ENCODE results near the gene N4BP2. TPM values are rescaled to one million over a fixed set of nuclear protein-coding genes. Genes with fewer than 3 reads are reported as not detected.
A peak's percentile ranks its signal among the peaks of the same experiment; 100 is the strongest.

N4BP2 gene
- total RNA-seq, 1 donor from 2014 or later = 7.2 TPM

DNA sequence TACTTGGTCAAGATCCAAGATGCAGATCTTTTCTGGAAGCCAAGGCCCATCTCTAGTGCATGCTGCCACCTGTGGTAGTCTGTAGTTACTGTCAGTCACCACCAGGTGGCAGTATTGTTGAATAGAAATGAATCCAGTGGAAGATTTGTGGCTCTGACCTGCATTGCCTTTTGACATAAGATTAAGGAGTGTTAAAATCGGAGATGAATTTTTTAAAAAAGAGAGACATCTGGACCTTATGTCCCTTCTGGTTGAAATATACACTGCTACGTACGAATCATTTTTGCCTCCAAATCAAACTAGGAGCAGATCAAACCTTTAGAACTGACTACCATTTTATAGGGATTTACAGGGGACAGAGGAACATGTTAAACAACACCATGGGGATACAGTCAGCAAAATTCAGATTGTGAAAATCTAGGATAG lies 93.3 kb downstream of the N4BP2 start:
- ATAC-seq (peak; percentile 100), DNase-seq (ENCODE audit: low spot score) (peak; percentile 67)

DNA sequence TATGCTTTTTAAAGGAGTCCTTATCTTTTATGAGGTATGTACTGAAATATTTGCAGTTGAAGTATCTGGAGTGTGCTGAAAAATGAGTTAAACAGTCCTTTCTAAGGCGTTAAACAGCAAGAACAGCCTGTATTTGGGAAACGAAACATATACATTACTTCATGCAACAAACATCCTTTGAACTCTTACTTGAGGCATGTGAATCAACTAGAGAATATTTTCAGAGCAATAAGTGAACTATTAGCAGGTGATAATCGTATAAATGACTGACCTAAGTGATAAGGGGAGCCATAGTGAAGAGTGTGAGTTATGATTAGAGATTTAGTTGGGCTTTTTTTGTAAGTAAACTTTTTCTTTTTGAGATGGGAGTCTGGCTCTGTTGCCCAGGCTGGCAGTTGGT lies 94.3 kb downstream of the N4BP2 start:
- no peak for DNase-seq (ENCODE audit: low spot score)
- ATAC-seq = no peak

DNA sequence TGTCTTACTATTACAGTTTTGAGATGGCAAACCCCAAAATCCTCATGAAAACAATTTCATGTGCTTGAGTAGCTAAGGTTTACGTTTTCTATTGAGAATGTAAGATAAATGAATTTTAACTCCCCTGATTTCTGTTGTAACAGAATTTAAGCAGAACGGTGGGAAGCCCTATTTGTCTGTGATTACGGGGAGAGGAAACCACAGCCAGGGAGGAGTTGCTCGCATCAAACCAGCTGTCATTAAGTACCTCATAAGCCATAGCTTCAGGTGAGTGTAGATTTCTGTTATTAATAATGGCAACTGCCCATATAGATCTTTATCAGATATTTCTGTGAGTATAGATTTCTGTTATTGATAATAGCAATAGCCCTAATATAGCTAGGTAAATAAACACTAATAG lies 96.0 kb downstream of the N4BP2 start:
- ATAC-seq = no peak
- no peak for DNase-seq (ENCODE audit: low spot score)

DNA sequence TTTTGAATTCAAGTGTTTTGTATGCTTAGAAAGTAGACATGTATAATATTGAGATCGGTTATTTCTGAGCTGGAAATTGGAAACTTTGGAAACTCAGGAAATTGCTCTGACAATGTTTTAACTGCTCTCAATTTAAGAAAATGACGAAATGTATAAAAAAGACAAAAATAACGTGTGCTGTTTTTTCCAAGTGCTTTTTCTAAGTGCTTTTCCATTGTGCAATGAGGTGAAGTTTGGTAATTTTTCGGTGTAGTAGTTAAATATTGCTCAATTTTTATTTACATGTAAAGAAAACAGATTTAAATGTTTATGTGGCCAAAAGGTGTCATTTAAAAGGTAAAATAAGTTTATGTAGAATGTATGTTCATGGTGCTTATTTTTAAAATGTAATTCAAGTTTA lies 100.8 kb downstream of the N4BP2 start:
- ATAC-seq = no peak
- no peak for DNase-seq (ENCODE audit: low spot score)

DNA sequence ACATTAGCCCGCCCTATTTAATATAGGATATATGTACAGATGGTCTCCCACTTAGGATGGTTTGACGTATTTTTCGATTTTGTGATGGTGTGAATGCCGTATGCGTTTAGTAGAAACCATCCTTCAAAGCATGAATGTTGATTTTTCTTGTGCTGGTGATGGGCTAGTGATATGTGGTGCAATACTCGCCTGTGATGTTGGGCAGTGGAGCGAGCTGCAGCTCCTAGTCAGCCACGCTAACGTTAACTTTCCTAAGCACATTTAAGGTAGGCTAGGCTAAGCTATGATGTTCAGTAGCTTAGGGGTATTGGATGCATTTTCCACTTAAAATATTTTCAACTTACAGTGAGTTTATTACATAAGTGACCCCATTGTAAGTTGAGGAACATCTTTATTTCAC lies 103.6 kb downstream of the N4BP2 start:
- DNase-seq (ENCODE audit: low spot score) (no peak), ATAC-seq (no peak)

DNA sequence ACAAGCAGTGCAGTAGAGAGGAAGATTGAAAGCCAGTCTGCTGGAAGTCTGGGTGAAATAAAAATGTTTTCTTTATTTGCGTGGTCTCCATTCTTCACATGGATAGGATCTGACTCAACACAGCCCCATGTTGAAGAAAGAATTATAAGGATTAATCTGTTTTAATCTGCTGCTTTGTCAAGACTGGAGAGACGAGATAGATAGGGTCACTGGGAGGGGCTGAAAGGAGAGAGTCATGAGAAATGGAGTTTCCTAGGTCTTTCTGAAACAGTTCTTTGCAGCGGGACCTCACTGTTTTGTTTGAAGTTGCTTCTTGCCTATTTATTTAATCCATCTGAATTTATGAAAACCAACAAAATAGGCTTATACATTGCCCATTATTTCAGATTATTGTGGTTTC lies 107.8 kb downstream of the N4BP2 start:
- DNase-seq (ENCODE audit: low spot score) = no peak
- ATAC-seq = no peak

DNA sequence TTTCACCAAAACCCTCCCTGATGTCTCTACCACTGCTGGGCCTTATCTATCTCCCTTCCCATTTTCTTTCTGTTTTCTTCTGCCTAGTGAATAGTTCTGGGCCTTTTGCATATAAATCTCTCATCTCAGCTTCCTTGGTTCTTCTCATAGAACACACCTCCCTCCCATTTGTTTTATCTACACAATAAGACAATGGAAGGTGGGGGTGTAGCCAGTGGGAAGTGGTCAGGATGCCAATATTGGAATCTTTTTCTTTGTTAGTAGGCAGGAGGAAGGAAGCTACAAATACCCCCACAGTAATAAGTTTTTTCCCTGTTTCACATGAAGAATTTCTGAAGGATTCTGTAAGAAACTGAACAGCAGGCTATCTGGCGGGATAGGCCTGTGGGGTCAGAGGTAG lies 109.3 kb downstream of the N4BP2 start:
- no peak for ATAC-seq
- DNase-seq (ENCODE audit: low spot score) = no peak

DNA sequence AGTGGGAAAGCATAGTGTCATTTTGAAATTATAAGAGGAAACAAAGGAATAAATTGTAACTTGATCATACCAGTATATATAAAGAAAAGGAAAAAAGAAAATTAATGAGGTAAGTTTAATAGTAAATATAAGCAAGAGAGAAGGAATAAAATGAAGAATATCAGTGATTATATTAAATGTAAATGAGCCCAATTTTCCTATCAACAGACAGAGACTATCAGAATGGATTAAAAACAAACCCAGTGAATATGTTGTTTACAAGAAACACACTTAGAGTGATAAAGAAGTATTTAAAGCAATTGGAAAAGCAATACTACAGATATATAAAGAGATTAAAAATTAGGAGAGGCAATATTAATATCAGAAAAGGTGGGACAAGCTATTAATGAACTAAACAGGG lies 111.4 kb downstream of the N4BP2 start:
- no peak for DNase-seq (ENCODE audit: low spot score)
- no peak for ATAC-seq

DNA sequence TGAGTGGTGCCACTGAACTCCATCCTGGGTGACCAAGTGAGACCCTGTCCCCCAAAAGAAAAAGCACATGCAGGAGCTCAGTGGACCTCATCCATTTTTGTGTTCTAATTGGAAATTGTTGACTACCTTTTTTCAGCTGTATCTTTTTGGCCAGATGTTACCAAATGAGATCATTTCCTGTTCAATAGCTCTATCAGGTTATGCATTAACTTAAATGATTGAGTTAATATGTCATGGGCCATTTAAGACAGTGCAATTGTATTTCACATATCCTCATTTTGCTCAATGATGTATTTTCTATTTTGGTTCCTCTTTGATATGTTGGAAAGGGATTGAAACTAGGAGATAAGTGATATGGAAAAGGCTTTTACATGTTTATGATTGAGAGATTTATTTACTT lies 113.9 kb downstream of the N4BP2 start:
- ATAC-seq = no peak
- DNase-seq (ENCODE audit: low spot score) = no peak

DNA sequence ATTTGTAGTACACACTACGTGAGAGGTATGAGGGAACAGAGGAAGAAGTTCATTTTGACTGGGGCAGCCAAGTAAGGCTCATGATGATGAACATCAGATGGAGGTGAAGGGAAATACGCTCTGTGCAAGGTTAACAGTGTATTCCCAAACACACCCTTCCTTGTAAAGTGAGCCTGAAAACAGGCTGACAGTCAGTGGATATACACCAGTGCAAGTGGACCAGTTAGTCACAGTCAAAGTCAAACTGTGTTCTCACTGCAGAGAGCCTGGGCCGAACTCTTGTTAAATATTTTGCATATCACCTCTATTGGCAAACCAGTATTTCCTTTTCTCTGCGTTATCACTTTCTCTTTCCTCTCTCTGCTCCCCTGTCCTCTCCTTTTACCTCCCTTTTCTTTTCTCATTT lies 116.8 kb downstream of the N4BP2 start:
- ATAC-seq = no peak
- no peak for DNase-seq (ENCODE audit: low spot score)

DNA sequence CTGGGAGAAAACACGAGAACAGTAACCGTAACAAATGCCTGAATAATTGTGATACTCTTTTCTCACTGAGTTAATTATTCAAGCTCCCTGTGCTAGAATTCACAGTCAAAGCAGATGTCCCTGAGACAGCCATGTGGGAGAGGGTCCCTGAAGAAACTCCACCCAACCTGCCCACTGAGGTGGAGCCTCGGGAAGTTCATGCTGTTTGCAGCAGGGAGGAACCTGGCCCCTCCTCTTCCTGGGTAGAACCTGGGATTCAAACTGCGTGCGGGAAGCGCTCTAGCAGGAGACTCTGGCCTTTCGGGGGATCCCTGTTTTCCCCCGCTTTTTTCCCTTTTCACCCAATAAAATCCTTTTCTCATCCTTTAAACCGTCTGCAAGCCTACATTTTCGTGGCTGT lies 120.0 kb downstream of the N4BP2 start:
- ATAC-seq = no peak

DNA sequence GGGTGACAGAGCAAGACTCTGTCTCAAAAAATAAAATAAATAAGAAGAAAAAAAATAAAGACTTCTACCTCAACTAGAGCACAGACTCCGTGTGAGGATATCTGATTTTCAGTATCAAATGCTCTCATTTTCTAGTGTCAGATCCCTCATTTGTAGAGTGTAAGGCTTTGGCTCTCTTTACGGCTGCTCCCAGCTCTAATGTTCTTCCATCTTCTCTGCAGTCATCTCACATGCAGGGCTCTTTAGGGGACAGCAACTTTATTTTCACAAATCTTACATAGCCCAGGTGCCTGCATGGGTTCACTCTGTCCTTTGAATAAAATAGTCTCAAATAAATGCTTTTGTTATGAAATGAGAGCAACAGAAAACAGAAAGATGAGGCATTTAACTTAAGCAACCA lies 120.9 kb downstream of the N4BP2 start:
- ATAC-seq = no peak

More for the DNA sequence above, 120.0 kb downstream of the N4BP2 start:
- no peak for DNase-seq (ENCODE audit: low spot score)

DNA sequence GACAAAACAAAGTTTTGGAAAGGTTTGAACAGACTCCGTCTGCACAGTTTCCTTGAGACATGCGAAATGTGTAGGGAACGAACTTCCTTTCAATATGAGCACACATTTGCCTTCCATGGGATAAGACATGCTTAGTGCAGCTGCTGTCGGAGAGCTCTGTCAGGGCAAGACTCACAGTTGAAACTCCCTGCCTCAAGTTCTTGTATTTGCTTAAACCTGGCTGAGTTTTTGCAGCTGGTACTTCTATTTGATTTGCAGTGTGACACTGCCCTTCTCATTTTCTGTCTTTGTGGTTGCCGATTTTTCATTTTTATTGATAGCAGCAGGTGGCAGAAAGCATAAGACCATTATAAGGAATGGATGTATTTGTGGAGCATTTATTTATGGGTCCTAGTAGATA lies 122.0 kb downstream of the N4BP2 start:
- DNase-seq (ENCODE audit: low spot score) = no peak
- no peak for ATAC-seq

More for the DNA sequence above, 120.9 kb downstream of the N4BP2 start:
- no peak for DNase-seq (ENCODE audit: low spot score)

DNA sequence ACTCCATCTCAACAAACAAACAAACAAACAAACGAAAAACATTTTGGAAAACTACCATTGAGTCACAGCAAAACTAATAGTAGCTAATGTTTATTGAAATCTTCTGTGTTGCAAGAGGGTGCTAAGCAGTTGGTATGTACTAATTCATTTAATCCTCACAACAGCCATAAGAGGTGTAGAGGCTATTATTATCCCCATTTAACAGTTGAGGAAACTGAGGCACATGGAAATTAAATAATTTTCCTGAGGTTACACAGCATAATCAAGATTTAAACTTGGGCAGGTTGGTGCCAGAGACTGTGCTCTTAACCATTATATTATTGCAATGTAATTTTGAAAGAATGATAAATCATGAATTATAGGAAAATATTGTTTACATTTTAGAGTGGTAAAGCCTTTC lies 122.7 kb downstream of the N4BP2 start:
- ATAC-seq (no peak), DNase-seq (ENCODE audit: low spot score) (no peak)

DNA sequence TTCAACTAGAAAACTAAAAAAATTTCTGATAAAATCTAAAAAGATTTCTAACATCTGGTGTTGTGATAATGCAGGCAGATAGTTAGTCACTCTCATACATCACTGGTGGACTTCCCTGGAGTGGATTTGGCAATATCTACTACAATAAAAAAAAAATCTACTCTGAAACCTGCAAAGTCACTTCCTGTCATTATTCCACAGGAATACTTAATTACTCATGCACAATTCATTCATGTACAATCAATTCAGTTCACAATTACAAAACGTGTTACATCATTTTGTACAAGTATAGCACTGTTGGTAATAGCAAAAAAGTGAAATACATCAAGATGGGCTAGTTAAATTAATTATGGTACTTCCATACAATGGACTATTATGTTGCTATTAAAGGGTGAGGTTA lies 123.7 kb downstream of the N4BP2 start:
- ATAC-seq = no peak
- DNase-seq (ENCODE audit: low spot score) = no peak

DNA sequence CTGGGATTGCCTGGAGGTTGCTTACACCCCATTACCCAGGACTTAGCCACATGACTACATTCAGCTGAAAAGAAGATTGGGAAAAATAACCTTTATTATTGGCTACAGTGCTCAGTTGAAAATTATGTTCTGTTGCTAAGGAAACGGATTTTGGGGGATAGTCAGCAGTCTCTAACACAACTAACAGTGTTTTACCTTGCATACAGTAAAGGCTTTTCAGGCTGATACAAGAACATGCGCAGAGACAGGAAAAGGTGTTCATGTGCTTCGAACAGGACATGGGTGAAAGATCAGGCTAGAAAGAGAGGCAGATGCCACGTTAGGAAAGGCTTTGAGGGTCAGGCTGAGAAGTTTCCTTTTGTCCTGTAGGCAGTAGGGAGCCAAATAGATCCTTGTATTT lies 125.4 kb downstream of the N4BP2 start:
- ATAC-seq = no peak

DNA sequence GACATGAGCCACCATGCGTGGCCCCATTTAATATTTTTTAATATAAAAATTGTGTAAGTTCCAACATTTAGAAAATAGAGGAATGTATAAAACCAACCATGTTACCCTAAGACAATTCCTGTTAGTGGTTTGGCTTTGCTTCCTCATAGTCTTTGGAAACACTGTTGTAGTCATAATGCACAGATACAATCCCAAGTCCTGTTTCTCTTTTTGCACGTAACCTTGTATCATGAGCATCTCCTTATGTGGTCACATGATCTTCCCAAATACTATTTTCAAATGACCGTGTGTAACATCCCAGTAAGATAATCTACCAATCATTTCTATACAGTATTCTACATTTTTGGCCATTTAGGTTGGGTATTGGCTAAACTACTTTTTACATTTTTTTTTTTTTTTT lies 126.3 kb downstream of the N4BP2 start:
- DNase-seq (ENCODE audit: low spot score) (no peak), ATAC-seq (no peak)

More for the DNA sequence above, 125.4 kb downstream of the N4BP2 start:
- DNase-seq (ENCODE audit: low spot score) = no peak

DNA sequence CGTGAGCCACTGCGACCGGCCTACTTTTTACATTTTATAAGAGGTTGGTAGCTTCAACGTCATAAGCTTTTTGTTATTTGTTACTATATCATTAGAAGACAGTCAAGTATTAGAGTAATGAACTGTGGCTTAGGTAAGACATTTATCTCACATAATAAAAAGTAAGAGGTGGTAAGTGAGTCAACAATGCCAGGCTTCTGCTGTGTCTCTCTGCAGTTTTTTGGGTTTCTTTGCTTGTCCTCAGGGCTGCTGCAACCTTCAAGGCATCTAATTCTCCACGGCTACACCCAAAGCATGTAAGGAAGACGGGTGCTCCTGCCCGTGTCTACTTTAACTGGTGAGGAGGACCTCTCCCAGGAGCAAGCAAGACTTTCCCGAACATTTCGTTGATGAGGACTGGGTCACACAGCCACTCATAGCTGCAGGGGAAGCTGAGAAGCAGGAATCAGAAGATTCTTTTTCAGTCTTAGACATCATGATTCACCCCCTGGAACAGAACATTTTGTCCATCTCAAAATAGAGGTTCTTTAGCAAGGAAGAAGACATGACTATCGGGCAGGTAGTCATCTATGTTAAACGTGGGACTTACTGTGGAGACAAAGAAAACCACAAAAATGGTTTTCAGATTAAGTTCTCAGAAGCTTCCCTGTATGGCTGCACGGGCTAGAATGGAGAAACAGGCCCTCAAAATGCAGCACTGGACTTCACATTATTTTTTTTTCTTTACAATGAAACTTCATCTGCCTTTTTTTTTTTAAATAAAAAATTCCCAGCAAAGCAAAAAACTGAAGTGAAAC lies 127.2 kb downstream of the N4BP2 start:
- no peak for ATAC-seq

DNA sequence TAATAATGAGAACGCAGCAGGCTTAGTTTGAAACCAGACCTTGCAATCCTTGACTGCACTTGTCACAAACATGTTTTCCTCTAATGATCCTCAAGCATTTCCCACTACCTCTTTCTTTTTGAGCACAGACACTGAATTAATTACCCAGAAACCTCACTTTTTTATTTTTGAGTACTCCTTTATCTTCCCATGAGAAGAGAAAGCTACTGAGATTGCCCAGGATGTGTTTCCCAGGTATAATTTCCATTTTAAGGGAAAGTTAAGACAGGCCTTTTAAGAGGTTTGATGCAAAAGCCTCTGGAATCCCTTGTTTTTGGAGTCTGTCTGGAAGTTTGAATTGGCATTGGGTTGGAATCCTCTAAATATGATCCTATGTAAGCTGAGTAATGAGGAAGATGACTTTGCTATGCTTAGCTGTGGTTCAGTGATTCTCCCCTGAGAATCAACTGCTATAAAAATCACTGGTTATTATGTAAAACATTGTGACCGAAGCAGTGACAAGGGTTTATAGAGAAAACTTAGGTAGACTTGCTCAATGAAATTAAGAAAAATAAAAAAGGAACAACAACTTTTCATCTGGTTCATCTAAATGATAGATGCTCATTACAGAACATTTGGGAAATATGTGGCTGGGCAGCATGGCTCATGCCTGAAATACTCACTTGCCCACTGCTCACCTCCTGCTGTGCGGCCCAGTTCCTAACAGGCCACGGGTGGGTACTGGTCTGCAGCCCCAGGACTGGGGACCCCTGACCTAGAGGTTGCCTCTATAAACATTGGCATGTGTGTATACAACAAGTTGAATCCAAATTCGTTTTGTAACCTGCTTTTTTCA lies 129.4 kb downstream of the N4BP2 start:
- ATAC-seq (no peak), DNase-seq (ENCODE audit: low spot score) (no peak)

More for the DNA sequence above, 127.2 kb downstream of the N4BP2 start:
- DNase-seq (ENCODE audit: low spot score) = no peak

DNA sequence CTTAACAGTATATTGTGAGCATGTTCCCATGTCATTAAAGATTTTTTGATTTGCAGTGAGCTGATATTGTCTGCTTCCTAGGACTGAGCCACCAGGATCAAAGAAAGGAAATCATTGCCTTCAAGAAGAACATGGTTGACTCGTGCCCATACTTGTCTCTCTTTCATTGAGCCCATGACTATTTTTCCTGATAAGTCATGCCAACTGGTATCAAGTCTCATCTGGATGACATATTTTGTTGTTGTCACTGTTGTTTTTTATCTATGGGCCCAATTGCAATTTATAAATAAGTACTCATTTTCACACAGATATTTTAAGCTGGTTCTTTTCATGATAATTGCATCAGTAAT lies 130.0 kb downstream of the N4BP2 start:
- DNase-seq (ENCODE audit: low spot score) (no peak), ATAC-seq (no peak)

DNA sequence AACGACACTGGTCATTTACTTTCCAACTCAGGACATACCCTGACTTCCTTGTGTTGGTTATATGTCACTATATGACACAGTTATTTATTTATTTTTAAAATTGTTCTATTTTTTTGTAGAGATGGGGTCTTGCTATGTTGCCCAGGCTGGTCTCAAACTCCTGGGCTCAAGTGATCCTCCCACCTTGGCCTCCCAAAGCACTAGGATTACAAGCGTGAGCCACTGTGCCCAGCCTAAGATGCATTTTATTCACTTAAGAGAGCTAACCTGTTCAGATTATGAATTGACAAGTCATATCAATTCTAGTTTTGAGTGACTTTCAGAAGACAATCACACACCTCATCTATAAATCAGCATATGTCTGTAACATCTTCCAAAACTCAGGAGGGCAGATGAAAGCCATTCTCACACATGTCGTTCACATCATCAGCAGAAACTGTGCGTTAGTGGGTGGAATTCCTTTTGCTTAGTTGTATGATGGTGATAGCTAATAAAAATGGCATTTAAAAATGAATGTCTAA lies 130.8 kb downstream of the N4BP2 start:
- DNase-seq (ENCODE audit: low spot score) (no peak), ATAC-seq (no peak)

DNA sequence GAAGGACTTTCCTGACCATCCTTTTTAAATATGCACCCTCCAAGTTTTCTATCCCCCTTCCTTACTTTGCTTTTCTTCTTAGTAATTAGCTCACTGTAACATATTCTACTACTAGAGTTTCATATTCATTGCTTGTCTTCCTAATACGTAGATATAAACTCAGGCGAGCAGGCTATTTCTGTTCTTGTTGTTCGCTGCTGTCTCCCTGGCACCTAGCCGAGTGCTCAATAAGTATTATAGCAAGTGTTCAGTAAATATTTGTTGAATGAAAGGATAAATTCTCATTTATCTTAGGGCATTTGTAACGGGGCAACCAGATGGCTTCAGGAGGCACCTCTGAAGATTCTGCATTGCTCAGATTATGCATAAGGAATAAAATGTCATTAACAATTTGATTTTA lies 133.4 kb downstream of the N4BP2 start:
- ATAC-seq (no peak), DNase-seq (ENCODE audit: low spot score) (no peak)
